Smooth muscle cell (in vitro differentiated cells): ENCODE measurements around the gene COL5A3. TPM values are rescaled to one million over a fixed set of nuclear protein-coding genes. Genes with fewer than 3 reads are reported as not detected.

Source experiments
- DNase-seq: peaks from one replicate; lab custom pipeline; 2025; ENCODE audit not compliant: unreplicated experiment; lab: John Stamatoyannopoulos, UW
- H2AFZ ChIP-seq: fragments of 200-600 bp; sonication (generic); 2 replicates; pipeline ENCODE4 v1.6.0; 2016; ENCODE audit warnings: antibody characterized with exemption, low read depth, mild to moderate bottlenecking
- H3F3A ChIP-seq: fragments of 200-600 bp; sonication (generic); 2 replicates; pipeline ENCODE4 v1.6.0; 2017; ENCODE audit warnings: antibody characterized with exemption, low read depth
- H3K27ac ChIP-seq: fragments of 200-600 bp; sonication (generic); 2 replicates; pipeline ENCODE4 v1.5.1; 2016; ENCODE audit warnings: low read depth, mild to moderate bottlenecking
- H3K27me3 ChIP-seq: fragments of 200-600 bp; sonication (generic); 2 replicates; pipeline ENCODE4 v1.6.1; 2016; ENCODE audit warnings: low read depth, mild to moderate bottlenecking
- H3K36me3 ChIP-seq: fragments of 200-600 bp; sonication (generic); 2 replicates; pipeline ENCODE4 v1.5.1; 2016; ENCODE audit warnings: low read depth
- H3K4me1 ChIP-seq: fragments of 200-600 bp; sonication (generic); 2 replicates; pipeline ENCODE4 v1.5.1; 2016; ENCODE audit warnings: low read depth
- H3K4me2 ChIP-seq: fragments of 200-600 bp; sonication (generic); 2 replicates; pipeline ENCODE4 v1.6.0; 2016; ENCODE audit warnings: mild to moderate bottlenecking
- H3K4me3 ChIP-seq: fragments of 200-600 bp; sonication (generic); 2 replicates; pipeline ENCODE4 v1.5.1; 2016; ENCODE audit warnings: mild to moderate bottlenecking
- H3K79me2 ChIP-seq: fragments of 200-600 bp; sonication (generic); 2 replicates; pipeline ENCODE4 v1.6.0; 2016; ENCODE audit warnings: low read depth, mild to moderate bottlenecking
- H3K9ac ChIP-seq: fragments of 200-600 bp; sonication (generic); 2 replicates; pipeline ENCODE4 v1.6.0; 2016; ENCODE audit warnings: low read depth
- H3K9me3 ChIP-seq: fragments of 200-600 bp; sonication (generic); replicated peaks from 2 replicates; pipeline ENCODE4 v1.5.1; 2016; ENCODE audit warnings: low read depth
- H4K20me1 ChIP-seq: fragments of 200-600 bp; sonication (generic); 2 replicates; pipeline ENCODE4 v1.6.0; 2016; ENCODE audit warnings: low read depth
- WGBS: methylation state at CpG from one replicate; pipeline ENCODE4 v1.1.7; 2016; ENCODE audit warnings: low lambda C conversion rate; 5-methylcytosine and 5-hydroxymethylcytosine counted together
- polyA plus RNA-seq: library from polyadenylated mRNA; unstranded; fragments of >200 nt; fragmentation: Nextera tagmentation; extraction: Ambion mirVana; gene quantifications from 2 replicates; pipeline ENCODE4 v1.2.1, GENCODE V29; 2016
- total RNA-seq: library from RNA; depleted of rRNA; stranded (reverse); fragments of >200 nt; gene quantifications from 2 replicates; pipeline ENCODE4 v1.2.3, GENCODE V29; 2014
- TF ChIP-seq, protein P1 (sequence below): fragments of 200-600 bp; sonication (generic); IDR thresholded peaks from 2 replicates; pipeline ENCODE4 v1.5.1; 2017; ENCODE audit warnings: borderline replicate concordance, mild to moderate bottlenecking, antibody characterized with exemption; ENCODE audit not compliant: insufficient read depth, poor library complexity, severe bottlenecking

COL5A3 gene
- total and polyA plus RNA-seq, 2 experiments from 2014 or later, result 12.8 to 14.4 TPM

DNA sequence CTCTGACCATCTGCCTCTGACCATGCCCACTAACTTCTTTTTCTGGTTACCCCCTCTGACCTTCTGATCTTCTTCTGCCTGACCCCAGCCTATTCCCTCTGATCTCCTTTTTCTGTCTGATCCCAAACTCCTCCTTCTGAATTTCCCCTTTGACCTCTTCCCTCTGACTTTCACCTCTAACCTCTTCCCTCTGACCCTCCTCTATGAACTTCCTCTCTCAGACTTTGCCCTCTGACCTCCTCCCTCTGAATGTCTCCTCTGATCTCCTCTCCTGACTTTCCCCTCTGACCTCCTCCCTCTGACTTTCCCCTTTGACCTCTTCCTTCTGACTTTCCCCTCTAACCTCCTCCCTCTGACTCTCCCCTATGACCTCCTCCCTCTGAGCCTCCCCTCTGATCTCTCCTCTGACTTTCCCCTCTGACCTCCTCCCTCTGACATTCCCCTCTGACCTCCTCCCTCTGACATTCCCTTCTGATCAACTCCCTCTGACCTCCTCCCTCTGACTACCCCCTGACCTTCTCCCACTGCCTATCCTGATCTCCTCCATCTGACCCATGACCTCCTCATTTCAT is 3.5 kb downstream of the COL5A3 start:
- Histone ChIP-seq H3K9ac (no peak overlapping the region), H3K27ac (peak overlapping the region; percentile 83)

DNA sequence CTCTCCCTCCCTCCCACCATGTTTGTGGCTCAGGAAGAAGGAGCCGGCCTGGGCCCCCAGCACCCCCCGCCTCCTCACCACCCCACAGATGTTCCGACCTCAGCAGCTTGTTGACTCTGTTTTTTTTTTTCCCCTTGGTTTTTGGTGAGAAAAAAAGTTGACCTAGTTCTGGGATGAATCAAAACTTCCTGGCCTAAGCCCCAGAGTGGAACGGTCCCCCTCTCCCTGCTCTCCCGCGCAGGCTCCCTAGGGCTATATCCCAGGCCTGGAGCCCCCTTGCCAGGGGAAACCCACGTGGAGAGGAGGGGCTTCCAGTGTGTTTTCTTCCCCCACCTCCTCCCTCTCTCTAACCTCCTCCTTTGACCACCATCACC is 4.0 kb downstream of the COL5A3 start:
- Histone ChIP-seq H3K4me1 (peaks cover 3% of the 10 kb centered on the region), H3K9me3 (no peaks in the 10 kb centered on the region), H2AFZ (no peak overlapping the region), H3K79me2 (no peaks in the 10 kb centered on the region), H3F3A (peaks cover 16% of the 10 kb centered on the region), H4K20me1 (no peaks in the 10 kb centered on the region), H3K27me3 (peaks cover 7% of the 10 kb centered on the region), H3K4me3 (no peak overlapping the region), H3K36me3 (no peaks in the 10 kb centered on the region), H3K27ac (peak overlapping the region; percentile 83), H3K4me2 (no peak overlapping the region), H3K9ac (no peak overlapping the region)
- 43% methylated on average over 5 of the region's 7 CpGs for WGBS
- TF ChIP-seq, protein P1, sequence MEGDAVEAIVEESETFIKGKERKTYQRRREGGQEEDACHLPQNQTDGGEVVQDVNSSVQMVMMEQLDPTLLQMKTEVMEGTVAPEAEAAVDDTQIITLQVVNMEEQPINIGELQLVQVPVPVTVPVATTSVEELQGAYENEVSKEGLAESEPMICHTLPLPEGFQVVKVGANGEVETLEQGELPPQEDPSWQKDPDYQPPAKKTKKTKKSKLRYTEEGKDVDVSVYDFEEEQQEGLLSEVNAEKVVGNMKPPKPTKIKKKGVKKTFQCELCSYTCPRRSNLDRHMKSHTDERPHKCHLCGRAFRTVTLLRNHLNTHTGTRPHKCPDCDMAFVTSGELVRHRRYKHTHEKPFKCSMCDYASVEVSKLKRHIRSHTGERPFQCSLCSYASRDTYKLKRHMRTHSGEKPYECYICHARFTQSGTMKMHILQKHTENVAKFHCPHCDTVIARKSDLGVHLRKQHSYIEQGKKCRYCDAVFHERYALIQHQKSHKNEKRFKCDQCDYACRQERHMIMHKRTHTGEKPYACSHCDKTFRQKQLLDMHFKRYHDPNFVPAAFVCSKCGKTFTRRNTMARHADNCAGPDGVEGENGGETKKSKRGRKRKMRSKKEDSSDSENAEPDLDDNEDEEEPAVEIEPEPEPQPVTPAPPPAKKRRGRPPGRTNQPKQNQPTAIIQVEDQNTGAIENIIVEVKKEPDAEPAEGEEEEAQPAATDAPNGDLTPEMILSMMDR, result no peak
- DNase-seq, result no peak

More for the DNA sequence above, 3.5 kb downstream of the COL5A3 start:
- H3K4me1 ChIP-seq, result peaks cover 3% of the 10 kb centered on the region
- no peak for DNase-seq
- TF ChIP-seq, protein P1, result no peak
- no peak overlapping the region for H3K4me2 ChIP-seq
- H2AFZ ChIP-seq, result no peak overlapping the region
- H3K4me3 ChIP-seq, result no peak overlapping the region
- H3K9me3 ChIP-seq, result no peaks in the 10 kb centered on the region
- H4K20me1 ChIP-seq, result no peaks in the 10 kb centered on the region
- no peaks in the 10 kb centered on the region for H3K36me3 ChIP-seq
- H3F3A ChIP-seq, result peaks cover 16% of the 10 kb centered on the region
- no peaks in the 10 kb centered on the region for H3K79me2 ChIP-seq
- peaks cover 12% of the 10 kb centered on the region for H3K27me3 ChIP-seq

DNA sequence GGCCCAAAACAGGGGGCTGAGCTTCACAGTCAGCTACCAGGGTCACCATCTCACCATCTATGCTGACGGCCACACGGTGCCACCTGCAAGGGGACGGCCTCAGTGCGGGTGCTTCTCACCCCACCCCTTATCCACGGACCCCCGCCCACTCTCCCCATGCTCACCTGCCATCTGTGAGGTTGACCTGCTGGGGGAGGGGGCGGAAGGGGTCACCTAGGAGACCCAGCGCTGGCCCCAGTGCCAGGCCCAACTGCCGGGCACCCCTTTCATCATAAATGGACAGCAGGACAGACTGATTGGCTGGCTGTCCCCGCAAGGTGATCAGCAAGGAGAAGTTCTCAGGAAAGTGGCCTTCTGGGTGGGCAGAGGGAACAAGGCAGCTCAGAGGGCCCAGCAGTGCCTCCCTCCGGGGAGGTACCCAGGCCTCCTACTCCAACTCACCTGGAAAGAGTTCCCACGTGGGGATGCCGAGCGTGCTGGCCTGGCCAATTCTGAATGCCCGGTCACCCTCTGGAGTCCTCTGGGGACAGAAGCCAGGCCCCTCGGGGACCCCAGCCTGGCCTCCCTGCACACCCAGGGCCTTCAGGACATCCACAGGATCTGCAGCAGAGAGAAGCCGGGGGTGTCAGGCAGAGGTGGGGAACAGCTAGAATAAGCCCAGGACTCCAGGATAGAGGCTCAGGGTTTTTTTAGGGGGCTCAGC is 4.5 kb downstream of the COL5A3 start:
- TF ChIP-seq, protein P1, result no peak
- H3K9ac ChIP-seq, result no peak overlapping the region
- 89% methylated on average over 15 of the region's 17 CpGs for WGBS
- H3K4me3 ChIP-seq, result no peak overlapping the region
- no peaks in the 10 kb centered on the region for H3K79me2 ChIP-seq
- no peak for DNase-seq
- no peaks in the 10 kb centered on the region for H3K36me3 ChIP-seq
- no peak overlapping the region for H3K4me2 ChIP-seq
- H4K20me1 ChIP-seq, result no peaks in the 10 kb centered on the region
- H3K4me1 ChIP-seq, result peaks cover 3% of the 10 kb centered on the region
- peak overlapping the region; percentile 83 for H3K27ac ChIP-seq
- H3K27me3 ChIP-seq, result peaks cover 1% of the 10 kb centered on the region
- no peak overlapping the region for H2AFZ ChIP-seq
- H3F3A ChIP-seq, result peaks cover 16% of the 10 kb centered on the region
- no peaks in the 10 kb centered on the region for H3K9me3 ChIP-seq

DNA sequence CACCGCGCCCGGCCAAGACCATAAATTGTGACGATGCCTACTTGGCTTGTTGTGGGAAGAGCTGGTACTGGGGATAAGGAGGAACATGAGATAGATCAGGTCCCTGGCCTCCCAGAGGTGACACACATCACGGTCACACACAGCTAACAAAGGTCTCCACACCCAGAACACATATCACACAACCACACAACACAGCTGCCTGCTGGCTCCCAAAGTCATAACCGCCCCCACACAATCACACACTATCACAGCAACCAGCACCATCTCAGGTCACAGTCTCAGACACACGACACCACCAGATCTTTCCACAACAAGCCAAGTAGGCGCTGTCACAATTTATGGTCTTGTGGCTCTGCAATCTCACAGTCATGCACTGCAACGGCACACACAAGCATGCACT is 5.7 kb downstream of the COL5A3 start:
- TF ChIP-seq, protein P1, result no peak
- no peaks in the 10 kb centered on the region for H3K36me3 ChIP-seq
- H3K27ac ChIP-seq, result no peak overlapping the region
- no peaks in the 10 kb centered on the region for H3K27me3 ChIP-seq
- no peak overlapping the region for H3K9ac ChIP-seq
- H4K20me1 ChIP-seq, result no peaks in the 10 kb centered on the region
- 79% methylated on average over 9 of the region's 9 CpGs for WGBS
- peaks cover 13% of the 10 kb centered on the region for H3F3A ChIP-seq
- H3K79me2 ChIP-seq, result no peaks in the 10 kb centered on the region
- DNase-seq, result no peak
- H3K9me3 ChIP-seq, result no peaks in the 10 kb centered on the region
- peaks cover 1% of the 10 kb centered on the region for H3K4me1 ChIP-seq
- no peak overlapping the region for H3K4me2 ChIP-seq
- H2AFZ ChIP-seq, result no peak overlapping the region
- no peak overlapping the region for H3K4me3 ChIP-seq
